Measurements from ENCODE around the gene INPP5F. TPM values are rescaled to one million over a fixed set of nuclear protein-coding genes. Genes with fewer than 3 reads are reported as not detected.

Gene INPP5F
- total and polyA plus RNA-seq, 2 of the 13 experiments (the other 11 are each of a cell fraction or from before 2014, with no cell fraction given): 12.5 to 15.7 TPM

DNA sequence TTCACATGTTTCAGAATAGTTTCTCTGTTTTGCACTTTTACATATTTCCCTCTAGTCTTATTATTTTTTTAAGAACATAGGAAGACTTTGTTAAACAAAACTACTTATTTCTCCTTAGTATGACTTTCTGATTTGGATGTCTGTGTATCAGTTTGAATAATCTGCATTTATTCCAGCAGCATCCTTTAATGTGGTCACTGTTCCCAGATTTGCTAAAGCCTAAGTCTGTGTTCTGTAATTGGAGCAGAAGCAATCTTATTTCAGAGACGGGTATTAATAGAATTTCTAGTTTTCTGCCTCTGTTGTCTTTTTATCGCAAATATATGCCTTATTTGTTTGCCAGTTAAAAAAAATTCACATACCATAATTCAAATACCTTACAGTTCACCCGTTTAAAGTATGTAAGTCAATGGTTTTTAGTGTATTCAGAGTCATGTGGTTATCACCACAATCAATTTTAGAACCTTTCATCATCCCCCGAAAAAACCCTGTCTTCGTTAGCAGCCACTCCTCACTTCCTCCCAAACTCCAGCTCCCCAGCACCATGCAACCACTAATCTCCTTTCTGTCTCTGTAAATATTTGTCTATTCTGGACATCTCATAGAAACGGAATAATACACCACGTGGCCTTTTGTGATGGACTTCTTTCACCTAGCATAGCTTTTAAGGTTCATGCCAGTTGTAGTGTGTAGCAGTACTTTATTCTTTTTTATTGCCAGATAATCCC, 58.7 kb downstream of the INPP5F start (continued):
- TF ChIP-seq, protein P1, sequence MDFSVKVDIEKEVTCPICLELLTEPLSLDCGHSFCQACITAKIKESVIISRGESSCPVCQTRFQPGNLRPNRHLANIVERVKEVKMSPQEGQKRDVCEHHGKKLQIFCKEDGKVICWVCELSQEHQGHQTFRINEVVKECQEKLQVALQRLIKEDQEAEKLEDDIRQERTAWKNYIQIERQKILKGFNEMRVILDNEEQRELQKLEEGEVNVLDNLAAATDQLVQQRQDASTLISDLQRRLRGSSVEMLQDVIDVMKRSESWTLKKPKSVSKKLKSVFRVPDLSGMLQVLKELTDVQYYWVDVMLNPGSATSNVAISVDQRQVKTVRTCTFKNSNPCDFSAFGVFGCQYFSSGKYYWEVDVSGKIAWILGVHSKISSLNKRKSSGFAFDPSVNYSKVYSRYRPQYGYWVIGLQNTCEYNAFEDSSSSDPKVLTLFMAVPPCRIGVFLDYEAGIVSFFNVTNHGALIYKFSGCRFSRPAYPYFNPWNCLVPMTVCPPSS (IDR thresholded peaks at IDR 0.05): no peak
- TF ChIP-seq SAFB2 (CRISPR knock-in tag; IDR thresholded peaks at IDR 0.05; ENCODE audit: borderline replicate concordance, low read depth) (no peak), RARA (CRISPR knock-in tag; IDR thresholded peaks at IDR 0.05) (peak; percentile 26; the same call in 1 of the 2 replicates), KMT2A (CRISPR knock-in tag; IDR thresholded peaks at IDR 0.05) (no peak), CREM (IDR thresholded peaks at IDR 0.05) (peak; percentile 34; the same call in 1 of the 2 replicates), CREM (CRISPR knock-in tag; IDR thresholded peaks at IDR 0.05) (no peak), ZBTB20 (CRISPR knock-in tag; IDR thresholded peaks at IDR 0.05; ENCODE audit: borderline replicate concordance, low read depth) (no peak), ZNF879 (CRISPR knock-in tag; IDR thresholded peaks at IDR 0.05) (no peak), PITX1 (CRISPR knock-in tag; IDR thresholded peaks at IDR 0.05) (peak; percentile 90), FOSL2 (CRISPR knock-in tag; IDR thresholded peaks at IDR 0.05) (0 out of 2 replicates have a peak, but pooled peaks have one; percentile 35)
- TF ChIP-seq, protein P2, sequence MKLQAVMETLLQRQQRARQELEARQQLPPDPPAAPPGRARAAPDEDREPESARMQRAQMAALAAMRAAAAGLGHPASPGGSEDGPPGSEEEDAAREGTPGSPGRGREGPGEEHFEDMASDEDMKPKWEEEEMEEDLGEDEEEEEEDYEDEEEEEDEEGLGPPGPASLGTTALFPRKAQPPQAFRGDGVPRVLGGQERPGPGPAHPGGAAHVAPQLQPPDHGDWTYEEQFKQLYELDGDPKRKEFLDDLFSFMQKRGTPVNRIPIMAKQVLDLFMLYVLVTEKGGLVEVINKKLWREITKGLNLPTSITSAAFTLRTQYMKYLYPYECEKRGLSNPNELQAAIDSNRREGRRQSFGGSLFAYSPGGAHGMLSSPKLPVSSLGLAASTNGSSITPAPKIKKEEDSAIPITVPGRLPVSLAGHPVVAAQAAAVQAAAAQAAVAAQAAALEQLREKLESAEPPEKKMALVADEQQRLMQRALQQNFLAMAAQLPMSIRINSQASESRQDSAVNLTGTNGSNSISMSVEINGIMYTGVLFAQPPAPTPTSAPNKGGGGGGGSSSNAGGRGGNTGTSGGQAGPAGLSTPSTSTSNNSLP (IDR thresholded peaks at IDR 0.05; ENCODE audit: low read depth, low read length): peak; percentile 25; the same call in 1 of the 2 replicates
- TF ChIP-seq, protein P3, sequence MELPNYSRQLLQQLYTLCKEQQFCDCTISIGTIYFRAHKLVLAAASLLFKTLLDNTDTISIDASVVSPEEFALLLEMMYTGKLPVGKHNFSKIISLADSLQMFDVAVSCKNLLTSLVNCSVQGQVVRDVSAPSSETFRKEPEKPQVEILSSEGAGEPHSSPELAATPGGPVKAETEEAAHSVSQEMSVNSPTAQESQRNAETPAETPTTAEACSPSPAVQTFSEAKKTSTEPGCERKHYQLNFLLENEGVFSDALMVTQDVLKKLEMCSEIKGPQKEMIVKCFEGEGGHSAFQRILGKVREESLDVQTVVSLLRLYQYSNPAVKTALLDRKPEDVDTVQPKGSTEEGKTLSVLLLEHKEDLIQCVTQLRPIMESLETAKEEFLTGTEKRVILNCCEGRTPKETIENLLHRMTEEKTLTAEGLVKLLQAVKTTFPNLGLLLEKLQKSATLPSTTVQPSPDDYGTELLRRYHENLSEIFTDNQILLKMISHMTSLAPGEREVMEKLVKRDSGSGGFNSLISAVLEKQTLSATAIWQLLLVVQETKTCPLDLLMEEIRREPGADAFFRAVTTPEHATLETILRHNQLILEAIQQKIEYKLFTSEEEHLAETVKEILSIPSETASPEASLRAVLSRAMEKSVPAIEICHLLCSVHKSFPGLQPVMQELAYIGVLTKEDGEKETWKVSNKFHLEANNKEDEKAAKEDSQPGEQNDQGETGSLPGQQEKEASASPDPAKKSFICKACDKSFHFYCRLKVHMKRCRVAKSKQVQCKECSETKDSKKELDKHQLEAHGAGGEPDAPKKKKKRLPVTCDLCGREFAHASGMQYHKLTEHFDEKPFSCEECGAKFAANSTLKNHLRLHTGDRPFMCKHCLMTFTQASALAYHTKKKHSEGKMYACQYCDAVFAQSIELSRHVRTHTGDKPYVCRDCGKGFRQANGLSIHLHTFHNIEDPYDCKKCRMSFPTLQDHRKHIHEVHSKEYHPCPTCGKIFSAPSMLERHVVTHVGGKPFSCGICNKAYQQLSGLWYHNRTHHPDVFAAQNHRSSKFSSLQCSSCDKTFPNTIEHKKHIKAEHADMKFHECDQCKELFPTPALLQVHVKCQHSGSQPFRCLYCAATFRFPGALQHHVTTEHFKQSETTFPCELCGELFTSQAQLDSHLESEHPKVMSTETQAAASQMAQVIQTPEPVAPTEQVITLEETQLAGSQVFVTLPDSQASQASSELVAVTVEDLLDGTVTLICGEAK (IDR thresholded peaks at IDR 0.05): no peak
- TF ChIP-seq, protein P3 (CRISPR knock-in tag; IDR thresholded peaks at IDR 0.05): no peak
- TF ChIP-seq, protein P4, sequence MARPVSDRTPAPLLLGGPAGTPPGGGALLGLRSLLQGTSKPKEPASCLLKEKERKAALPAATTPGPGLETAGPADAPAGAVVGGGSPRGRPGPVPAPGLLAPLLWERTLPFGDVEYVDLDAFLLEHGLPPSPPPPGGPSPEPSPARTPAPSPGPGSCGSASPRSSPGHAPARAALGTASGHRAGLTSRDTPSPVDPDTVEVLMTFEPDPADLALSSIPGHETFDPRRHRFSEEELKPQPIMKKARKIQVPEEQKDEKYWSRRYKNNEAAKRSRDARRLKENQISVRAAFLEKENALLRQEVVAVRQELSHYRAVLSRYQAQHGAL (CRISPR knock-in tag; IDR thresholded peaks at IDR 0.05; ENCODE audit: not compliant biosample characterization): no peak
